Bladder microvascular endothelial cell (primary cell): ENCODE data around the gene TEKT1. TPM values are rescaled to one million over a fixed set of nuclear protein-coding genes. Genes with fewer than 3 reads are reported as not detected.

Experiments used
- total RNA-seq: library from RNA; depleted of rRNA; stranded (reverse); fragments of >200 nt; gene quantifications from 2 replicates; pipeline ENCODE4 v1.2.3, GENCODE V29; 2014

TEKT1 gene
- total RNA-seq: not detected in 2 replicates

GRCh38 chr17:6831661-6832263 lies at the start of gene TEKT1:
TEKT1 (minus strand) TSS chr17:6831729; CDS start chr17:6830376, 1,353 bp downstream.

GRCh38 chr17:6775871-6776405 lies 55.6 kb downstream of the TEKT1 start, which contains the start of gene FBXO39:
FBXO39 (plus strand) TSS chr17:6776215; CDS start chr17:6779869, 3,654 bp downstream.

GRCh38 chr17:6755731-6756184 lies 75.8 kb downstream of the TEKT1 start, which contains the start of gene XAF1:
XAF1 (plus strand) TSS chr17:6756046; CDS start chr17:6756079, 33 bp downstream.

Other genes starting within 250 kb of the TEKT1 start
- gene KIAA0753, start 191.0 kb downstream of the TEKT1 start, total RNA-seq: 8.9 and 11.8 TPM in 2 replicates
- 47.5 and 77.1 TPM in 2 replicates for gene TXNDC17, start 190.7 kb downstream of the TEKT1 start, total RNA-seq
- gene MED31, start 180.1 kb downstream of the TEKT1 start, total RNA-seq: 7.8 and 10.6 TPM in 2 replicates
- gene C17orf100, start 180.0 kb downstream of the TEKT1 start, total RNA-seq: 0.16 and 0.31 TPM in 2 replicates
- 0.19 TPM in 1 of 2 replicates, not detected in the other for gene SLC13A5, start 118.4 kb downstream of the TEKT1 start, total RNA-seq
- gene XAF1, start 75.7 kb downstream of the TEKT1 start, total RNA-seq: 21.0 and 33.1 TPM in 2 replicates
- gene FBXO39, start 55.5 kb downstream of the TEKT1 start, total RNA-seq: under 0.01 and 7.1 TPM in 2 replicates
- not detected in 2 replicates for gene ALOX12, start 164.3 kb upstream of the TEKT1 start, total RNA-seq
- gene RNASEK, start 180.9 kb upstream of the TEKT1 start, total RNA-seq: 22.2 and 55.1 TPM in 2 replicates
- 68.6 and 99.3 TPM in 2 replicates for gene BCL6B, start 191.3 kb upstream of the TEKT1 start, total RNA-seq
- 1.5 and 1.9 TPM in 2 replicates for gene SLC16A13, start 204.3 kb upstream of the TEKT1 start, total RNA-seq
- 0.44 and 0.49 TPM in 2 replicates for gene SLC16A11, start 212.4 kb upstream of the TEKT1 start, total RNA-seq
- 0.19 TPM in 1 of 2 replicates, not detected in the other for gene CLEC10A, start 248.5 kb upstream of the TEKT1 start, total RNA-seq